GM18519 (cell line): ENCODE measurements around the gene ZNF236.
"Not testable (repeated sequence)": the region's sequence is repeated elsewhere in the genome, so short reads cannot be mapped to it uniquely, and the experiment has no call there.

ENCODE experiments used
- ATAC-seq: cut with Tn5 transposase; IDR thresholded peaks from one replicate; pipeline ENCODE4 v1.9.1; 2021; ENCODE audit warnings: mild to moderate bottlenecking, moderate library complexity; ENCODE audit not compliant: unreplicated experiment, low FRiP score

The ZNF236 gene

DNA sequence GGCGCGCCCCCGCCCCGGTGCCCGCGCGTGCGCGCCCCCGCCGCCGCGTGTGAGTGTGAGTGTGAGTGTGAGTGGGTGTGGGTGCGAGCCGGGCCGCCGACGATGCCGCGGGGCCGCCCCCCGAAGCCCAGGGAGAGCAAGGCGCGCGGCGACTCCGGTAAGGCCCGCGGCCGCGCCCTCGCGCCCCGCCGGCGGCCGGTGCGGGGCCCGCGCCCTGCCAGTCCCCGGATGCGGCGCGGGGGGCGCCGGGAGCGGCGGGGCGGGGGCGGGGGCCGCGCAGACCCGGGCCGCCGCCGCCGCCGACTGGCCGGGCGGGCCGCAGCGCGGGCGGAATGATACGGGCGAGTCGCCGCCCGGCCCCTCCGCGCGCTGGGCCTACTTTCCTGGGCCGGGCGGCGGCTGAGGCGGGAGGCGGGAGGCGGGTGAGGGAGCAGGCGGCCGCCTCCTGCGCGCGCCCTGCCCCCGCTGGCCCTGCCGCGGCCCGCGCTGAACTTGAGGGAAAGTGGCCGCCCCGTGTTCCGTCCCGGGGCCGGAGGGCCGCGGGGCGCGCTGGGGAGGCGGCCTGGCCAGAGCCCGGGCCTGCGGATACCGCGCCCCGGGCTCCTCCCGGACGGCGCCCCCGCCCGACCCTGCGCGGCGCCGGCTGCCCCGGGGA is at the start of gene ZNF236:
ZNF236 (plus strand) TSS at position 52 of the 655 bp plus-strand sequence; CDS start at position 103, 51 bp downstream.
- ATAC-seq: peak; percentile 29

GRCh38 chr18:76772665-76773064 is 49.7 kb upstream of the ZNF236 start:
- no peak for ATAC-seq

DNA sequence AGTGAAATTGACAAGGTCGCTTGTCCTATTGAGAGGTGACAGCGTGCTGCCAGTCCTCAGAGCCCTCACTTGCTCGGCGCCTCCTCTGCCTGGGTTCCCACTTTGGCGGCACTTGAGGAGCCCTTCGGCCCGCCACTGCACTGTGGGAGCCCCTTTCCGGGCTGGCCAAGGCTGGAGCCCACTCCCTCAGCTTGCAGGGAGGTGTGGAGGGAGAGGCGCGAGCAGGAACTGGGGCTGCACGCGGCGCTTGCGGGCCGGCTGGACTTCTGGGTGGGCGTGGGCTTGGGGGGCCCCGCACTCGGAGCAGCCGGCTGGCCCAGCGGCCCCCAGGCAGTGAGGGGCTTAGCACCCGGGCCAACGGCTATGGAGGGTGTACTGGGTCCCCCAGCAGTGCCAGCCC is 45.3 kb upstream of the ZNF236 start:
- not testable (repeated sequence) for ATAC-seq

- no peak for ATAC-seq
Measured at GRCh38 chr18:76783786-76784484, 38.4 kb upstream of the ZNF236 start.

- ATAC-seq: no peak
Measured at GRCh38 chr18:76785872-76786271, 36.5 kb upstream of the ZNF236 start.

DNA sequence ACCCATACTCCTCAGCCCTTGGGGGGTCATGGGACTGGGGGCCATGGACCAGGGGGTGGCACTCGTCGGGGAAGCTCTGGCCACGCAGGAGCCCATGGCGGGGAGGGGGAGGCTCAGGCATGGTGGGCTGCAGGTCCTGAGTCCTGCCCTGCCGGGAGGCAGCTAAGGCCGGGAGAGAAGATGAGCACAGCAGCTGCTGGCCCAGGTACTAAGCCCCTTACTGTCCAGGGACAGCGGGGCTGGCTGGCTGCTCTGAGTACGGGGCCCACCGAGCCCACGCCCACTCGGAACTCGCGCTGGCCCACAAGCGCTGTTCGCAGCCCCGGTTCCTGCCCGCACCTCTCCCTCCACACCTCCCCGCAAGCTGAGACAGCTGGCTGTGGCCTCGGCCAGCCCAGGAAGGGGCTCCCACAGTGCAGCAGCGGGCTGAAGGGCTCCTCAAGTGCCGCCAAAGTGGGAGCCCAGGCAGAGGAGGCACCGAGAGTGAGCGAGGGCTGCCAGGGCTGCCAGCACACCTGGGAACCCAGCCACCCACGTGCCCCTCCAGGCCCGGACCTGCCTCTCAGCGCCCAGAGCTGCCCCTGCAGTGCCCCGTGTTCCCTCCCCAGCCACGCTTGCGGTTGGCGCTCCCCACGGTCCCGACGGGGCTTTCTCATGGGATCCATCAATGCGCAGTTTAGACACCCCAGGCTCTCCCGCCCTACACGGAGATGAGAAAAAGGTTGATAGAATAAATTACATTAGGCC is 33.6 kb upstream of the ZNF236 start:
- ATAC-seq: no peak

DNA sequence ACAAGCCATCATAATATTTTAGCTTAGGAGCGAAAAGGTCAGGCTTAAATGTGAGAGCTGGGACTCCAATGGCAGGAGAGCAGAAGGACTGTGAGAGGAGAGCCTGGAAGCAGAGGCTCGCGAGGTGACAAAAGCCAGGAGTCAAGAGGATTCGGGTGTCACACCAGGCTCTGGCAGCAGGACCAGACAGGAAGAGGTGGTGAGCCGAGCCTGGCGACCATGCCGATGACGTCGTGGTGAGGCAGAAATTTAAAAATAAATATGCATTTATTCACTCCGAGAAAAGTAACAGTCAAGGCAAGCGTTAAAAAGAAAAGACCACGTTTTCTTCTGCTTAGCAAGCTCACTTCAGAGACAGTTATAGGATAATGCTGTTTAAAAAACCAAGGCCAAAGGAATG is 31.3 kb upstream of the ZNF236 start:
- no peak for ATAC-seq

- no peak for ATAC-seq
Measured at GRCh38 chr18:76791642-76792041, 30.7 kb upstream of the ZNF236 start.

DNA sequence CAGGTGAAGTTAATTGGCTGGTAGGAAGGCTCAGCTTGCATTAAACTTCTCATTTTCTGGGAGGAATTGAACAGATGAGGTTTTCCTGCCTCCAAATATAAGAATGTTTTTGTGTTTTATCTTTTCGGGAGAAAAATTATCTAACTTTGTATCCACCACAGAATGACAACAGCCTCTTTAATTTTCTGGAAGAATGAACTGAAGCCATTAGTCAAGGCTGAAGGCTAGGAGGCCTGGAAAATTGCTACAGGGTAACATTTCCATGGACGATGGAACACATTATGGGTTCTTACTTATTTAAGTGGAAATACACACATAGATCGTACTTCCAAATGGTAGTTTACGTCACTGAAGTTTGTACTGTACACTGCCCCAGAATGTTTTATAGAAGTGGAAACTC is 28.0 kb upstream of the ZNF236 start:
- ATAC-seq: no peak

GRCh38 chr18:76801567-76802505 is 20.5 kb upstream of the ZNF236 start:
- peak; percentile 96 for ATAC-seq

DNA sequence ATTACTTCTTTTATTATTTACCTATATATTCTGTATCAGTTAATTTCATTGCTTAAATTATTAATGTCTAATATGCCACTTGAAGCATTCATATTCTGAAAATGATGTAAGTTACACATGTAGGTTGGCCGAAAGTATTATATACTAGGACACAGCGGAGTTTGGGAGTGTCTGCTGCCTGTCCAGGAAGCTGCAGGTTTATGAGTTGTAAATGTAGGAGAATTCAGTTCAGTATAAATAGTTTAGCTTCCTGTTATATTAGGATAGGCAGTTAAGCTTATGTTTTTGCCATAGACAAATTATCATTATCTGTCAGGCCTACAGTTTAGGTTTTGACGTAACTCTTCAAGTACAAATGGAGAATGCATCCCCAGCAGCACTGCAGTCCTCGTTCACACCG is 18.9 kb upstream of the ZNF236 start:
- no peak for ATAC-seq

GRCh38 chr18:76803814-76804213 is 18.5 kb upstream of the ZNF236 start:
- peak; percentile 40 for ATAC-seq

DNA sequence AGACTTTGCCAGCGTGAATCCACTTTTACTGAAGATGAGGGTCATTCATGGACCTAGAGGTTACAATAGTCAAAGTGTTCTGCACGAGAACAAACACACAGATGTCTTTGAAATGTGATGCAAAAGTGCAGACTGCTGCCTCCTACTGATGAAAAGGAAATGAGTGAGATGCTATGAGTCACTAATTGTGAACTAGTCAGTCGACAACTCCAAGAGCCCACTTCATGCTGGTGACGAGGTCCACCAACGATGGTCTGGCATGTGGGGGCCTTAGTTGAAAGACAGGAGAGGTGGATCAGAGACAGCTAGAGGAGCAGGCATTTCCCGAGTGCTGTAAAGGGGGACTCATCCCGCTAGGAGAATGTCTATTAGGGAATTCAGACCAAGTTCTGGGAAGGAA is 17.1 kb upstream of the ZNF236 start:
- no peak for ATAC-seq

- no peak for ATAC-seq
Measured at GRCh38 chr18:76806301-76806700, 16.1 kb upstream of the ZNF236 start.

DNA sequence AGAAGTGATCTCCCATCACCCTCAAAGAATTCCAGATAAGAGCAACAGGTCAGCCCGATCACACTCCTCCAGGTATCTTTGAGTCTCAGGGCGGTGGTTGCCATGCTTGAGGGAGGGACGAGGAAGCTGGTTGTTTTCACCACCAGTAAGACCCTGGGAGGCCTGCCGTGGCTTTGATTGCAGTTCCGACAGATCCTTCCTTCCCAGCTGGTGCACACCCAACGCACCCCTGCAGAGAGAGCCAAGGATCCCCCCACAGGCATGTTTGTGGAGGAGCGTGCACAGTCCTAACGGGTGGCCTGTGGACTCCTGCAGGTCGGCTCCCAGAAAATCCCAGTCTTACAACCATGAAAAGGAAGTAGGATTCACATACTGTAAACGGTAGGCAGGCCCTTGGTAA is 13.8 kb upstream of the ZNF236 start:
- no peak for ATAC-seq

DNA sequence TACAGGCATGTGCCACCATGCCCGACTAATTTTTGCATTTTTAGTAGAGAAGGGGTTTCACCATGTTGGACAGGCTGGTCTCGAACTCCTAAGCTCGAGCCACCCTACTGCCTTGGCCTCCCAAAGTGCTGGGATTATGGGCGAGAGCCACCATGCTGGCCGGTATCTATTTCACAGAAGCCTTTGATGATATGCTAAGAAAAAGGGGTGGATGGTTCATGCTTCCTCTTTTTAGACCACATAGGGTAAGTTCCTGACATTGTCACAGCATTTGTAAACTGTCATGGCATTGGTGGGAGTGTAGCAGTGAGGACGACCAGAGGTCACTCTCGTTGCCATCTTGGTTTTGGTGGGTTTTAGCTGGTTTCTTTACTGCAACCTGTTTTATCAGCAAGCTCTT is 10.8 kb upstream of the ZNF236 start:
- ATAC-seq: peak; percentile 73

DNA sequence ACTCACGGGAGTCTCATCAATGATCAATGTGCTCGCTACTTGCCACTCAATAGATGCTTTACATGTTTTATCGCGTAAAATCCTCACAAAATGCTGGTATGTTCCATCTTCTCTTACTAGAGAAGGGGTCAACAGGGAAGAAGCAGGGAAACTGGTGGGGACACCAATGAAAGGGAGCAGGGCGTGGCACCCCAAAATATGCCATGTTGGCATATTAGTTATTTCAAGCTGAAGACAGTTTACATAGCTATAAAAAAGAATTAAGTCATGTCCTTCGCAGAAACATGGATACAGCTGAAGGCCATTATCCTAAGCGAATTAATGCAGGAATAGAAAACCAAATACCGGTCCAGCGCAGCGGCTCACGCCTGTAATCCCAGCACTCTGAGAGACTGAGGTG is 8.1 kb upstream of the ZNF236 start:
- no peak for ATAC-seq

DNA sequence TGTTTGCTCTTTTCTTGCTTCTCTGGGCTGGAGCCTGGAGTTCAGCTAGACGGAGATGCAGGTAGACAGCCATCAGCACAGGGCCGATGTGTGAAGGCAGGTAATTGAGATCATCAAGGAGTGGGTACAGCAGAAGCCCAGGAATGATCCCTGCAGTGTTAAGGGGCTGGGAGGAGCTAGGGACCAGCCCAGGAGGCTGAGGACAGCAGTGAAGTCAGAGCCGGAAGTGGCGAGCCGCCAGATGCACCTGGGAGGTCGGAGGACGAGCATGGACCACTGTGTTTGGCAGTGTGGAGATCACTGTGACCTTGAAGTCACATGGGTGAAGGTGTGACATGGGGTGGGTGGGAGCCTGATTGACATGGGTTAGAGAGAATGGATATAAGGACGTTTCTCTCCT is 6.2 kb upstream of the ZNF236 start:
- ATAC-seq: no peak

DNA sequence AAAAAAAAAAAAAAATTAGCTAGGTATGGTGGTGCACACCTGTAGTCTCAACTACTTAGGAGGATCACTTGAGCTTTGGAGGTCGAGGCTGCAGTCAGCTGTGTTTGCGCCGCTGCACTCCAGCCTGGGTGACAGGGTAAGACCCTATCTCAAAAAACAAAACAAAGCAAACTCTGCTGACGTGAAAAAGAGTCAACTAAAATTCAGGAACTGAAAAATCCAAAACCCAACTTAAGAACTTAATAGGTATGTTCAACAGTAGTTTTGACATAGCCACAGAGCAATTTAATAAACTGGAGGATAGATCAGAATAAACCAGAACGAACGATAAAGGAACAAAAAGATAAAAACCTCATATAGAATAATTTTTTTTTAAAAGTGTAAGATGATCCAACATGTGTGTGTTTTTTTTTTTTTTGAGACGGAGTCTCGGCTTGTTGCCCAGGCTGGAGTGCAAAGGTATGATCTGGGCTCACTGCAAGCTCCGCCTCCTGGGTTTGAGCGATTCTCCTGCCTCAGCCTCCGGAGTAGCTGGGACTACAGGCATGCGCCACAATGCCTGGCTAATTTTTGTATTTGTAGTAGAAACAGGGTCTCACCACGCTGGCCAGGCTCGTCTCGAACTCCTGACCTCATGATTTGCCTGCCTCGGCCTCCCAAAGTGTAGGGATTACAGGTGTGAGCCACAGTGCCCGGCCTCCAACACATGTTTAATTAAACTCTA is 4.3 kb upstream of the ZNF236 start:
- no peak for ATAC-seq
